Left lung (tissue), 10 donors: ENCODE results near the gene DNAH8. TPM values are rescaled to one million over a fixed set of nuclear protein-coding genes. Genes with fewer than 3 reads are reported as not detected.

Source experiments
- ATAC-seq: fragments of 200-7000 bp; cut with Tn5 transposase; one replicate; pipeline ENCODE4 v1.9.1; 2020; ENCODE audit warnings: moderate library complexity
- DNase-seq, 4 donors: peaks; one replicate each; pipeline ENCODE4 v3.0.0-alpha.2; 2013 to 2020
- H3K27ac ChIP-seq, 2 donors: fragments of 200-600 bp; sonication (generic) in 1 of 2; one replicate each; pipeline versions ENCODE4 v1.5.0 to v1.8.0; 2020 to 2021
- H3K27me3 ChIP-seq, 2 donors: fragments of 200-600 bp; sonication (generic) in 1 of 2; one replicate each; pipeline versions ENCODE4 v1.5.0 to v1.8.0; 2020 to 2021
- H3K36me3 ChIP-seq, 2 donors: fragments of 200-600 bp; sonication (generic) in 1 of 2; one replicate each; pipeline versions ENCODE4 v1.5.0 to v1.8.0; 2020 to 2021
- H3K4me1 ChIP-seq, 2 donors: fragments of 200-600 bp; one replicate each; pipeline ENCODE4 v1.8.0; 2021
- H3K4me3 ChIP-seq, 2 donors: fragments of 200-600 bp; sonication (generic) in 1 of 2; one replicate each; pipeline versions ENCODE4 v1.5.0 to v1.8.0; 2020 to 2021; ENCODE audit warnings: mild to moderate bottlenecking in 1 of 2
- H3K9me3 ChIP-seq, 2 donors: fragments of 200-600 bp; sonication (generic) in 1 of 2; one replicate each; pipeline versions ENCODE4 v1.5.0 to v1.8.0; 2020 to 2021
- intact Hi-C, 2 donors: fragments of 100-400 bp; cut with DNase I; formaldehyde crosslinking; loops; one replicate each; pipeline versions ENCODE4 v1.11.2 to v1.14.2; 2022
- polyA plus RNA-seq, 6 donors: library from polyadenylated mRNA; unstranded; fragments of 120-200 nt; gene quantifications; one replicate each; pipeline ENCODE4 v1.2.1, GENCODE V29; 2013; ENCODE audit not compliant: insufficient read length in 6 of 6
- total RNA-seq, 2 donors: library from RNA; stranded (reverse); fragmentation: NEBNext Ultra II Directional; extraction: Animal tissue kit (Norgen Biotek cat#: 25700); gene quantifications; one replicate each; pipeline ENCODE4 v1.2.1, GENCODE V29; 2021
- TF ChIP-seq, protein P1 (sequence below), 2 donors: fragments of 200-600 bp; sonication (generic) in 1 of 2; IDR thresholded peaks; one replicate each; pipeline versions ENCODE4 v1.5.0 to v1.8.0; 2021; ENCODE audit warnings: antibody characterized with exemption in 2 of 2
- donor health status: DM: no; HTN: yes; CAD: no.
- donor health status: DM: no; HTN: no; CAD: no.

The DNAH8 gene
- total and polyA plus RNA-seq, 8 donors, result 0.03 to 0.34 (median 0.08) TPM

- Histone ChIP-seq H3K4me3 (no peak overlapping the region), H3K27me3 (peaks cover 0 to 9% of the 10 kb centered on the region in 2 donors), H3K9me3 (no peaks in the 10 kb centered on the region), H3K27ac (no peak overlapping the region), H3K36me3 (no peaks in the 10 kb centered on the region), H3K4me1 (no peaks in the 10 kb centered on the region)
- DNase-seq, result peak in 1 of 4 donors; percentile 24
- ATAC-seq, result peak; percentile 71
- TF ChIP-seq, protein P1, sequence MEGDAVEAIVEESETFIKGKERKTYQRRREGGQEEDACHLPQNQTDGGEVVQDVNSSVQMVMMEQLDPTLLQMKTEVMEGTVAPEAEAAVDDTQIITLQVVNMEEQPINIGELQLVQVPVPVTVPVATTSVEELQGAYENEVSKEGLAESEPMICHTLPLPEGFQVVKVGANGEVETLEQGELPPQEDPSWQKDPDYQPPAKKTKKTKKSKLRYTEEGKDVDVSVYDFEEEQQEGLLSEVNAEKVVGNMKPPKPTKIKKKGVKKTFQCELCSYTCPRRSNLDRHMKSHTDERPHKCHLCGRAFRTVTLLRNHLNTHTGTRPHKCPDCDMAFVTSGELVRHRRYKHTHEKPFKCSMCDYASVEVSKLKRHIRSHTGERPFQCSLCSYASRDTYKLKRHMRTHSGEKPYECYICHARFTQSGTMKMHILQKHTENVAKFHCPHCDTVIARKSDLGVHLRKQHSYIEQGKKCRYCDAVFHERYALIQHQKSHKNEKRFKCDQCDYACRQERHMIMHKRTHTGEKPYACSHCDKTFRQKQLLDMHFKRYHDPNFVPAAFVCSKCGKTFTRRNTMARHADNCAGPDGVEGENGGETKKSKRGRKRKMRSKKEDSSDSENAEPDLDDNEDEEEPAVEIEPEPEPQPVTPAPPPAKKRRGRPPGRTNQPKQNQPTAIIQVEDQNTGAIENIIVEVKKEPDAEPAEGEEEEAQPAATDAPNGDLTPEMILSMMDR (IDR thresholded peaks at IDR 0.05), result peak in 1 of 2 donors; percentile 15
- intact Hi-C loops, result no loop called here
These were observed 218.3 kb downstream of the DNAH8 start for GRCh38 chr6:38933426-38933825.

DNA sequence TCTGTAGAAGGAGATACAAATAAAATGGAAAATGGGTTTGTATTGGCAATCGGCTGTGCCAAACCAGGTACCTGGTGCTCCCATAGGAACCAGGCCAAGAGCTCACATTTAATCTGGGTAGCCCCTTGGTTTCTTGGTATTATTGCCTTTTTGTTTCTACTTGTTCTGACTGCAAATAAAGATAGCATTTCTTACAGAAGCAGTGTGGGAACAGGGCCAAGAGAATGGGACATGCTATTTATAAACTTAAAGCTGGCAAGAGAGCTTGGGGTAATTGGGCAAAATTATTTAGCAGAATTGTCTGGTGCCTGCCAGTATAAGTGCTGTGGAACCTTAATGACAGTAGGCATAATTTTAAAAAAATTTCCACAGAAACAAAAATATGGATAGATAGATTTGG is 219.9 kb downstream of the DNAH8 start:
- no peaks in the 10 kb centered on the region for H3K27me3 ChIP-seq
- DNase-seq (peak in 1 of 4 donors; percentile 14), ATAC-seq (no peak)
- H3K36me3 ChIP-seq, result no peaks in the 10 kb centered on the region
- TF ChIP-seq, protein P1 (IDR thresholded peaks at IDR 0.05), result no peak
- H3K27ac ChIP-seq, result no peak overlapping the region
- no peak overlapping the region for H3K4me3 ChIP-seq
- intact Hi-C loops, result no loop called here
- no peaks in the 10 kb centered on the region for H3K4me1 ChIP-seq
- no peaks in the 10 kb centered on the region for H3K9me3 ChIP-seq

DNA sequence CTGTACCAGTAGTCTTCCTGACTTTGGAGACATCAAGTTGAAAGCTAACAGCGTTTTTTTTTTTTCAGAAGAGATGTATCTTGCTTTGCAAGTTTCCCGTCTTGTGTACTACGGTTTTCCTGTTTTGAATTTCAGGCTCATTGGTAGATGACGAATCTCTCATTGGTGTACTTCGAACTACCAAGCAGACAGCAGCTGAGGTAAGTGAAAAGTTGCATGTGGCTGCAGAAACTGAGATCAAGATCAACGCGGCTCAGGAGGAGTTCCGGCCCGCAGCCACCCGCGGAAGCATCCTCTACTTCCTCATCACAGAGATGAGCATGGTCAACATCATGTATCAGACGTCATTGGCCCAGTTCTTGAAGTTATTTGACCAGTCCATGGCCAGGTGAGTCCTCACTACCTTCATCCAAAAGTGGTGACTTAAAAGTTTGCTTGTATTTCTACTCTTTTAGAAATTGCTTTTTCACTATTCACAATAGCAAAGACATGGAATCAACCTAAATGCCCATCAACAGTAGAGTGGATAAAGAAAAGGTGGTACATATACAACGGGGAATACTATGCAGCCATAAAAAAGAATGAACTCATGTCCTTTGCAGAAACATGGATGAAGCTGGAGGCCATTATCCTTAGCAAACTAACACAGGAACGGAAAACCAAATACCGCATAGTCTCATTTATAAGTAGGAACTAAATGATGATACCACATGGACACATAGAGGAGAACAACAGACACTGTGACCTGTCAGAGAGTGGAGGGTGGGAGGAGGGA is 222.9 kb downstream of the DNAH8 start:
- intact Hi-C loops, result no loop called here
- H3K4me3 ChIP-seq, result no peak overlapping the region
- TF ChIP-seq, protein P1 (IDR thresholded peaks at IDR 0.05), result no peak
- H3K4me1 ChIP-seq, result no peaks in the 10 kb centered on the region
- DNase-seq (no peak), ATAC-seq (no peak)
- H3K36me3 ChIP-seq, result no peaks in the 10 kb centered on the region
- no peak overlapping the region for H3K27ac ChIP-seq
- no peaks in the 10 kb centered on the region for H3K27me3 ChIP-seq
- no peaks in the 10 kb centered on the region for H3K9me3 ChIP-seq

DNA sequence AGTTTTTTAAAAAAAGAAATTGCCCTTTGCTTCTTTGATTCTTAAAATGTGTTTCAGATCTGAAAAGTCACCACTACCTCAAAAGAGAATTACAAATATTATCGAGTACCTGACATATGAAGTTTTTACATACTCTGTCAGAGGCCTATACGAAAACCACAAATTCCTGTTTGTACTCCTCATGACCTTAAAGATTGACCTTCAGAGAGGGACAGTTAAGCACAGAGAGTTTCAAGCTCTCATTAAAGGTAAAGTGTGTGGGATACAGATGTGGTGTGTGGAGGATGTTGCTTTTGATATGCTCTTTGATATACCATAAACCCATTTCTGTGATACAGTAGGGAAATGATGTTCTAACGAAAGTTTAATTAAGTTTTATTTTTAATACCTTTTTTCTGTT is 223.6 kb downstream of the DNAH8 start:
- Histone ChIP-seq H3K4me3 (no peak overlapping the region), H3K4me1 (no peaks in the 10 kb centered on the region), H3K27me3 (no peaks in the 10 kb centered on the region), H3K9me3 (no peaks in the 10 kb centered on the region), H3K27ac (no peak overlapping the region), H3K36me3 (no peaks in the 10 kb centered on the region)
- intact Hi-C loops, result no loop called here
- DNase-seq (no peak), ATAC-seq (no peak)
- TF ChIP-seq, protein P1 (IDR thresholded peaks at IDR 0.05), result no peak

- no peaks in the 10 kb centered on the region for H3K36me3 ChIP-seq
- no peaks in the 10 kb centered on the region for H3K27me3 ChIP-seq
- H3K4me3 ChIP-seq, result no peak overlapping the region
- no peak overlapping the region for H3K27ac ChIP-seq
- DNase-seq, result no peak
- no peak for ATAC-seq
- intact Hi-C loops, result no loop called here
- H3K9me3 ChIP-seq, result no peaks in the 10 kb centered on the region
- no peaks in the 10 kb centered on the region for H3K4me1 ChIP-seq
- TF ChIP-seq, protein P1 (IDR thresholded peaks at IDR 0.05), result no peak
These were observed 227.3 kb downstream of the DNAH8 start for GRCh38 chr6:38942442-38942841.
